K562 treated with DMSO at 1 percent for 12 hours (cell line): ENCODE results near the gene GCNT2. TPM values are rescaled to one million over a fixed set of nuclear protein-coding genes. Genes with fewer than 3 reads are reported as not detected.

Experiments
- total RNA-seq: library from RNA; unstranded; fragments of 300-600 nt; gene quantifications from 2 replicates; pipeline ENCODE4 v1.2.3, GENCODE V29; 2022; ENCODE audit not compliant: insufficient read depth

Gene GCNT2
- 0.33 and 2.0 TPM in 2 replicates for total RNA-seq

DNA sequence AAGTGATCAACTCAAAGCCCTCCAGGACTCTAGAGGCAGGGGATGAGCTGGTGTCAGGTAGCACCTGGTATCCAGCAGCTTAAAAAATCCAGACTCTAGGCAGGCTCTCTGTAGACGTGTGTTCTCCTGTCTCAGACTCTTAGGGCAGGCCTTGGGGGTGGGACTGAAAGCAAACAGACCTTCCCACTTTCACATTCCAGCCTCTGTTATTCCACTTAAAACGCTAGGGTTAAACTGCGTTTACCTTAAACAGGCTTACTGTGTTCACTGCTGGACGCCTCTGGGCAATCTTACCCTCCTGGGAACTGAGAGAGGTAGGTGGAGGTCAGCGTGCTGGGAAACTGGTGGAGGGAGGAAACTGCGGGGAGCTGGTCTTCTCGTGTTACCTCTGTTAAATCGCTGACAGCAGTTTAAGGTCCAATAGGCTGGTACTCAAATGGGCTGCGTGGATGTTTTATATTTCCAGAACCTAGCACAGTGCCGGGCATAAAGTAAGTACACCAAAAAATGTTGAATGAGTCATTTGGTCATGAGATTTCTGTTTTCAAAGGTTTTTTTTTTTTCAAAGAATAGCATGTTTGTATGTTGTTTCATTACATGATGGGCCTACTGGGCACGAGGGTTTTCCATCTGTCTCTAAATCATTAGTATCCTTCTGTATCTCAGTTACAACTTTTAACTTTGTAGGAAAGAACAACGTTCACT, at the start of gene GCNT2:
Gene GCNT2, plus strand, starts transcription at position 248 of the 705 bp plus-strand sequence. CDS start 7,561 bp downstream, outside the sequence.

Other genes starting within 250 kb of the GCNT2 start
- gene TFAP2A, start 106.3 kb upstream of the GCNT2 start, total RNA-seq, result 1.0 TPM in 1 of 2 replicates, not detected in the other
- gene C6orf52, start 173.3 kb downstream of the GCNT2 start, total RNA-seq, result 4.2 TPM in 1 of 2 replicates, not detected in the other
- gene PAK1IP1, start 173.6 kb downstream of the GCNT2 start, total RNA-seq, result 14.2 and 21.4 TPM in 2 replicates
- gene TMEM14C, start 201.7 kb downstream of the GCNT2 start, total RNA-seq, result 257 and 283 TPM in 2 replicates
- 196 and 204 TPM in 2 replicates for gene TMEM14B, start 226.5 kb downstream of the GCNT2 start, total RNA-seq